DND-41 (cell line): ENCODE results near the gene MYH15.

Experiments used
- ATAC-seq: fragments of 200-7000 bp; cut with Tn5 transposase; 3 replicates; pipeline ENCODE4 v1.9.1; 2021; ENCODE audit warnings: low read depth; ENCODE audit not compliant: insufficient read depth
- DNase-seq: peaks from one replicate; pipeline ENCODE4 v3.0.0-alpha.2; 2020
- H2AFZ ChIP-seq: 2 replicates; pipeline ENCODE4 v1.6.0; 2012; ENCODE audit warnings: low read depth, low read length
- H3K27ac ChIP-seq: 2 replicates; pipeline ENCODE4 v1.5.1; 2012; ENCODE audit warnings: low read length, inconsistent platforms
- H3K27me3 ChIP-seq: fragments of 200-600 bp; sonication (generic); 2 replicates; pipeline ENCODE4 v1.6.0; 2012; ENCODE audit warnings: low read length, mild to moderate bottlenecking, inconsistent platforms; ENCODE audit not compliant: insufficient read depth, poor library complexity
- H3K36me3 ChIP-seq: 2 replicates; pipeline ENCODE4 v1.5.1; 2012; ENCODE audit warnings: low read length, inconsistent platforms; ENCODE audit not compliant: insufficient read depth
- H3K4me1 ChIP-seq: 2 replicates; pipeline ENCODE4 v1.5.1; 2012; ENCODE audit warnings: mild to moderate bottlenecking, low read length; ENCODE audit not compliant: insufficient read depth
- H3K4me2 ChIP-seq: 2 replicates; pipeline ENCODE4 v1.6.0; 2012; ENCODE audit warnings: mild to moderate bottlenecking, moderate library complexity, low read length, inconsistent platforms; ENCODE audit not compliant: insufficient read depth
- H3K4me3 ChIP-seq, 2 experiments: fragments of 200-600 bp in 1 of 2; shearing (Covaris generic) in 1 of 2; 2 replicates each; pipeline ENCODE4 v1.5.1; 2012 to 2016; ENCODE audit warnings: inconsistent platforms in 2 of 2, low read length in 2 of 2, mild to moderate bottlenecking in 2 of 2, low read depth in 1 of 2, moderate library complexity in 1 of 2
- H3K79me2 ChIP-seq: 2 replicates; pipeline ENCODE4 v1.6.0; 2012; ENCODE audit warnings: low read length, inconsistent platforms; ENCODE audit not compliant: insufficient read depth
- H3K9ac ChIP-seq: 2 replicates; pipeline ENCODE4 v1.6.0; 2012; ENCODE audit warnings: low read depth, mild to moderate bottlenecking, inconsistent platforms, low read length, moderate library complexity
- H3K9me3 ChIP-seq: 2 replicates; pipeline ENCODE4 v1.5.1; 2012; ENCODE audit warnings: low read length, moderate library complexity, mild to moderate bottlenecking, inconsistent platforms; ENCODE audit not compliant: insufficient read depth, severe bottlenecking
- H4K20me1 ChIP-seq: 2 replicates; pipeline ENCODE4 v1.6.0; 2012; ENCODE audit warnings: low read length; ENCODE audit not compliant: insufficient read depth
- EZH2 ChIP-seq: IDR thresholded peaks from 3 replicates; pipeline ENCODE4 v1.6.1; 2012; ENCODE audit warnings: borderline replicate concordance, low read depth, mild to moderate bottlenecking, moderate library complexity, low read length, inconsistent platforms; ENCODE audit not compliant: severe bottlenecking
- TF ChIP-seq, protein P1 (sequence below): IDR thresholded peaks from 2 replicates; pipeline ENCODE4 v1.5.1; 2012; ENCODE audit warnings: borderline replicate concordance, low read length, moderate library complexity, mild to moderate bottlenecking; ENCODE audit not compliant: poor library complexity, severe bottlenecking; ENCODE audit errors: extremely low read depth

The MYH15 gene

DNA sequence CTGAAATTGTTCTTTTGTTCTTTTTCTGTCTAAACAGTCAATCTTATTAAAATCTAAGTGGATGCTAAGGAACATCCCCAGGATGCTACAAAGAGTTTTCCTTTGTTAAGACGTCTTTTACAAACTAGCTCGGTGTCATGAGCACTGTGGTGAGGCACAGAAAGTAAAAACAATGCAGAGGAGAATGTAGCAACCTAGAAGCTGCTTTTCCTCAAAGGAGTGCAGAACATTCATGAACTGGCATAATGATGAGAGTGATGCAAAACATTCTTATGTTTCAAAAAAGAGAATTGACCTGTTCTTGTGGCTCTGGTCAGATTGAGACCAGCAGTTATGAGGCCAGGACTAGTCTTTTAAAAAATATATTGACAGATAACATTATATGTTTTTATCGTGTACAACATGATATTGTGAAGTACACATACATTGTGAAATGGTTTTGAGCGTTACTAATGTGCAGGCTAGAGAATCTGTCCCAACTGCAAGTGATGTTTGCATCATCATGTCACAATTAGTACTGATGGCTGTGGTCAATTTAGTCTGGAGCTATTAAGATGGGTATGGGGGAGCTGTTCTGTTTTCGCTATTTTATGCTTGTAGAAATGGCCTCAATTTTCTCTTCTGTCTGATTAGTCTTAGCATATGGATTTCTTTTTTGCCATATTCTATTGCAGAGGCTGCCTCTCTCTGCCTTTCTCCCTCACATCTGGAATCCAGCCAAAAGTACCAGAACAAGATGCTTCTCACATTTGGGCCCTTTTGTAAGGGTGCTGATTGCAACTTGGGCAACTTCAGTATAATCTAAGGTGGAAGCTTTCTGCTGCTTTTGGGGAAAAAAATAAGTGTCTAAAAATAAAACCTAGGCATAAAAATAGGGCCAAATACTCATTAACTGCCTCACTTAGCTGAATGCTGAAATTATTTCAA, 163.8 kb downstream of the MYH15 start:
- Histone ChIP-seq H3K4me2 (no peak overlapping the region), H3K9ac (no peak overlapping the region)
- no peak for DNase-seq

DNA sequence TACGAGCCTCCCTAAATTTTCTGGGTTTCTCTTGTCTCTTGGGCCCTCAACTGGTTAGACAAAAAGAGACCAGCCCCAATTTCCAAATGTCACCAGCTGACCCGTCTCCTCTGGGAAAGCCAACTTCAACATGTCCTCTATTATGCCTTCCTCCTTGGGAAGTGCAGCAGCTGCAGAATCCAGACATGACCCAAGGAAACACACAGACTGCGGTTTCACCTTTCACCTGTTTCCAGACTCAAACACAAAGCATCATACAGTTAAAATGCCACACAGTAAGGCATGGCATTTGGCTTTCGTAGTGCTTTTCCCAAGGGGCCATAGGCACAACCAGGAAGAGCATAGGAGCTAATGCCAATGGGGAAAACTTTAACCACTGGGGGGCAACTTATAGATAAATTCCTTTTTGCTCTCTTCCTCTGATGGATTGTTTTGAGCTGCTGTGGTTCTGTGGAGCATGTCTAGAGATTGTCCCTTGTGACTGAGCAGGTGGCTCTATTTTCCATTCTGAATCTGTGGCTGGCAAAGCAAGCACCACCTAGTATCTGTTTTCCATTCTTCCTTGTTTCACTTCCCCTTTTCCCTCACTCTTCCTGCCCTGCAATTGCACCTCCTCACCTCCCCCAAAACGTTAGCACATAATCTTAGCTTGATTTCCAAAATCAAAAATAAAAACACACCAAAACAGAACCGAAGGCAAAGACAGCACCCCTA, 164.7 kb downstream of the MYH15 start:
- H3K36me3 ChIP-seq, result no peaks in the 10 kb centered on the region
- no peak overlapping the region for H3K27ac ChIP-seq
- H3K4me1 ChIP-seq, result no peaks in the 10 kb centered on the region
- no peak overlapping the region for H3K9ac ChIP-seq
- H4K20me1 ChIP-seq, result no peaks in the 10 kb centered on the region
- DNase-seq (no peak), ATAC-seq (no peak)
- TF ChIP-seq EZH2, result no peak
- TF ChIP-seq, protein P1, sequence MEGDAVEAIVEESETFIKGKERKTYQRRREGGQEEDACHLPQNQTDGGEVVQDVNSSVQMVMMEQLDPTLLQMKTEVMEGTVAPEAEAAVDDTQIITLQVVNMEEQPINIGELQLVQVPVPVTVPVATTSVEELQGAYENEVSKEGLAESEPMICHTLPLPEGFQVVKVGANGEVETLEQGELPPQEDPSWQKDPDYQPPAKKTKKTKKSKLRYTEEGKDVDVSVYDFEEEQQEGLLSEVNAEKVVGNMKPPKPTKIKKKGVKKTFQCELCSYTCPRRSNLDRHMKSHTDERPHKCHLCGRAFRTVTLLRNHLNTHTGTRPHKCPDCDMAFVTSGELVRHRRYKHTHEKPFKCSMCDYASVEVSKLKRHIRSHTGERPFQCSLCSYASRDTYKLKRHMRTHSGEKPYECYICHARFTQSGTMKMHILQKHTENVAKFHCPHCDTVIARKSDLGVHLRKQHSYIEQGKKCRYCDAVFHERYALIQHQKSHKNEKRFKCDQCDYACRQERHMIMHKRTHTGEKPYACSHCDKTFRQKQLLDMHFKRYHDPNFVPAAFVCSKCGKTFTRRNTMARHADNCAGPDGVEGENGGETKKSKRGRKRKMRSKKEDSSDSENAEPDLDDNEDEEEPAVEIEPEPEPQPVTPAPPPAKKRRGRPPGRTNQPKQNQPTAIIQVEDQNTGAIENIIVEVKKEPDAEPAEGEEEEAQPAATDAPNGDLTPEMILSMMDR, result no peak
- no peak overlapping the region for H2AFZ ChIP-seq
- no peak overlapping the region for H3K4me2 ChIP-seq
- no peak overlapping the region for H3K4me3 ChIP-seq
- H3K9me3 ChIP-seq, result no peaks in the 10 kb centered on the region
- H3K79me2 ChIP-seq, result no peaks in the 10 kb centered on the region
- H3K27me3 ChIP-seq, result no peaks in the 10 kb centered on the region

More for the DNA sequence above, 163.8 kb downstream of the MYH15 start:
- no peak overlapping the region for H3K27ac ChIP-seq
- no peaks in the 10 kb centered on the region for H4K20me1 ChIP-seq
- TF ChIP-seq, protein P1, result no peak
- TF ChIP-seq EZH2, result no peak
- no peak overlapping the region for H3K4me3 ChIP-seq
- H3K79me2 ChIP-seq, result no peaks in the 10 kb centered on the region
- H2AFZ ChIP-seq, result no peak overlapping the region
- no peaks in the 10 kb centered on the region for H3K4me1 ChIP-seq
- H3K27me3 ChIP-seq, result no peaks in the 10 kb centered on the region
- H3K9me3 ChIP-seq, result no peaks in the 10 kb centered on the region
- no peaks in the 10 kb centered on the region for H3K36me3 ChIP-seq
- ATAC-seq, result no peak

DNA sequence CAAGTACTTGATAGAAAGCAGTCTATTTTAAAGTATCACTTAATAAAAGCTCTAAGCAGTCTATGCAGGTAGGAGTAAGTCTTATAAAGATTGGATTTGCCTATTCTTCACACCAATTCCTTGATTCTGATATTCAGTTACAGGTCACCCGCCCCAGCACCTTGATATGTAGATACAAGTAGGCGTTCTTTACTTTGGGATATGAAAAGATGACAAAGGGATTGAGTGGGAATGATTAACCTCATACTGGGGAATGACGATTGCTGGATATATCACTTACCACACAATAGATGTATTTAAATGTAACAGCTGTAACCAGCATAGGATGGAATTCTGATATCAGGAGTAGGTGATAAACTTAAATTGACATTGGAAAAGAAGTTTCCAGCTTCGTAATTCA, 166.9 kb downstream of the MYH15 start:
- H3K9ac ChIP-seq, result no peak overlapping the region
- no peaks in the 10 kb centered on the region for H3K36me3 ChIP-seq
- H3K4me1 ChIP-seq, result no peaks in the 10 kb centered on the region
- H4K20me1 ChIP-seq, result no peaks in the 10 kb centered on the region
- no peak for ATAC-seq
- H3K4me3 ChIP-seq, result no peak overlapping the region
- H2AFZ ChIP-seq, result no peak overlapping the region
- no peak for DNase-seq
- H3K9me3 ChIP-seq, result no peaks in the 10 kb centered on the region
- no peaks in the 10 kb centered on the region for H3K27me3 ChIP-seq
- H3K27ac ChIP-seq, result no peak overlapping the region
- H3K79me2 ChIP-seq, result no peaks in the 10 kb centered on the region
- no peak overlapping the region for H3K4me2 ChIP-seq
- no peak for TF ChIP-seq EZH2
- TF ChIP-seq, protein P1, result no peak
